Measurements from ENCODE around the gene TMEM50B.

DNA sequence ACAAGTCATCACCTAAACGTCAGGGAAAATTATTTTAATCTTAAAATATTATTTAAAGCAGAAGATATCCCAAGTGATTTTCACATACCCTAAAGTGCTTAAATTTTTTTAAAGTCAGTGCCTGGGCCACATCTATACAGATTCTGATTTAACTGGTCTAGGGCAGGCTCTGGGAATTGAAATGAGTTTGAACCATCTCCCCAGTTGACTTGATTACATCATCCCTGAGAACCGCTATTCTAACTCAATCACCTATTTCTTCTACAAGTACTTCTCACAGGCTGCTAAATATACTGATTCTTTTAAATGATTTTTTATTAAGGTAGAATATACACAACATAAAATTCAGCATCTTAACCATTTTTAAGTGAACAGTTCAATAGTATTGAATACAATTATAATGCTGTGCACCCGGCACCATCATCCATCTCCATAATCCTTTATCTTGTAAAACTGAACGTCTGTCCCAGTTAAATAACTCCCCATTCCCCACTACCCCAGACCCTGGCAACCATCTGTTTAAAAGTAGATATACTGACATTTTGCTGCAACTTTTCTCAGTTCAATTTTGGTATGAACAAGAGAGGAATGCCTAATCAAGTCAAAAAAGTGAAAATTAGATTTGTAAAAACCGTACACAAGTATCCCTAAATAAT is 42.7 kb upstream of the TMEM50B start:
- TF ChIP-seq, protein P1, sequence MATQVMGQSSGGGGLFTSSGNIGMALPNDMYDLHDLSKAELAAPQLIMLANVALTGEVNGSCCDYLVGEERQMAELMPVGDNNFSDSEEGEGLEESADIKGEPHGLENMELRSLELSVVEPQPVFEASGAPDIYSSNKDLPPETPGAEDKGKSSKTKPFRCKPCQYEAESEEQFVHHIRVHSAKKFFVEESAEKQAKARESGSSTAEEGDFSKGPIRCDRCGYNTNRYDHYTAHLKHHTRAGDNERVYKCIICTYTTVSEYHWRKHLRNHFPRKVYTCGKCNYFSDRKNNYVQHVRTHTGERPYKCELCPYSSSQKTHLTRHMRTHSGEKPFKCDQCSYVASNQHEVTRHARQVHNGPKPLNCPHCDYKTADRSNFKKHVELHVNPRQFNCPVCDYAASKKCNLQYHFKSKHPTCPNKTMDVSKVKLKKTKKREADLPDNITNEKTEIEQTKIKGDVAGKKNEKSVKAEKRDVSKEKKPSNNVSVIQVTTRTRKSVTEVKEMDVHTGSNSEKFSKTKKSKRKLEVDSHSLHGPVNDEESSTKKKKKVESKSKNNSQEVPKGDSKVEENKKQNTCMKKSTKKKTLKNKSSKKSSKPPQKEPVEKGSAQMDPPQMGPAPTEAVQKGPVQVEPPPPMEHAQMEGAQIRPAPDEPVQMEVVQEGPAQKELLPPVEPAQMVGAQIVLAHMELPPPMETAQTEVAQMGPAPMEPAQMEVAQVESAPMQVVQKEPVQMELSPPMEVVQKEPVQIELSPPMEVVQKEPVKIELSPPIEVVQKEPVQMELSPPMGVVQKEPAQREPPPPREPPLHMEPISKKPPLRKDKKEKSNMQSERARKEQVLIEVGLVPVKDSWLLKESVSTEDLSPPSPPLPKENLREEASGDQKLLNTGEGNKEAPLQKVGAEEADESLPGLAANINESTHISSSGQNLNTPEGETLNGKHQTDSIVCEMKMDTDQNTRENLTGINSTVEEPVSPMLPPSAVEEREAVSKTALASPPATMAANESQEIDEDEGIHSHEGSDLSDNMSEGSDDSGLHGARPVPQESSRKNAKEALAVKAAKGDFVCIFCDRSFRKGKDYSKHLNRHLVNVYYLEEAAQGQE (IDR thresholded peaks at IDR 0.05; ENCODE audit: low read depth): no peak
- TF ChIP-seq CEBPB (IDR thresholded peaks at IDR 0.05): no peak
- no peak for TF ChIP-seq TCF12 (IDR thresholded peaks at IDR 0.05; ENCODE audit: low read depth)
- TF ChIP-seq YY1 (IDR thresholded peaks at IDR 0.05; ENCODE audit: low read depth): no peak
- TF ChIP-seq EP300 (IDR thresholded peaks at IDR 0.05; ENCODE audit: borderline replicate concordance): no peak
- no peak for TF ChIP-seq FOXM1 (IDR thresholded peaks at IDR 0.05; ENCODE audit: borderline replicate concordance, low read depth)
- no peak for TF ChIP-seq NFIC (IDR thresholded peaks at IDR 0.05)
- TF ChIP-seq CREB1 (IDR thresholded peaks at IDR 0.05; ENCODE audit: low read depth): no peak
- no peak for TF ChIP-seq RAD21 (IDR thresholded peaks at IDR 0.05; ENCODE audit: low read depth)
- no peak for TF ChIP-seq TAF1 (IDR thresholded peaks at IDR 0.05; ENCODE audit: low read depth)
- no peak for TF ChIP-seq TEAD4 (IDR thresholded peaks at IDR 0.05)

Measured in Ishikawa (cell line).